ENCODE measurements around the gene SNRPD3.
"Not testable (repeated sequence)": the region's sequence is repeated elsewhere in the genome, so short reads cannot be mapped to it uniquely, and the experiment has no call there.

SNRPD3 gene

DNA sequence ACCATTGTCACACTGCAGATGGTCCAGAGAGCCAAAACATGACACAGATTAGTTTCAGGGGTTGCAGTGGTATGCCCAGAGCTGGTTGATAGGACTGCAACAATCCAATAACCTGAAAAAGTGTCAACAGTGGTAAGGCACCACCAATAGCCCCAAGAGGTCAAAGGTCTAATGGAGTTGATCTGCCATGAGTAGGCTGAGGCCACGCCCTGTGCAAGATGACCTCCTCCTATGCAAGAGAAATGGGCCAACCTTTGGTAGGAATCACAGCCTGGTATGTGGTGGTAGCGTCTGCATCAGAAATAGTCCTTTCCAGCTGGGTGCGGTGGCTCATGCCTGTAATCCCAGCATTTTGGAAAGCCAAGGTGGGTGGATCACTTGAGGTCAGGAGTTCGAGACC is 20.5 kb upstream of the SNRPD3 start:
- DNase-seq = no peak

DNA sequence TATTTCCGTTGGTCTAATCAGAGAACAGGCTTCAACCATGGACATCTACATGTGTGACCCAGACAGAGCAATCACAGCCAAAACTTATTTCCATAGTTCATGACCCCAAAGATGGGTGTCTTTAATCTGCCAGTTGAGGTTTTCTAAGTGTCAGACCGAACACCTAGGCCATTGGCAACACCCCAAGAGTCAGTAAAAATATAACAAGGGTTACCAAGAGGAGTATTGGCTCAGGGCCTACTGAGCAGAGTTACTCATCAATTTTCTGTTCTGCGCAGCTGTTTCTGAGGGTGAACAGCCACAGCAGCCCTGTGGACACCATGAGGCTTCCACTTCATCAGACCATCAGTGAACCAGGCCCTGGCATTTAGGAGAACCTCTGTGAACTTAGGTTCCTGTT is 19.7 kb upstream of the SNRPD3 start:
- DNase-seq = no peak

DNA sequence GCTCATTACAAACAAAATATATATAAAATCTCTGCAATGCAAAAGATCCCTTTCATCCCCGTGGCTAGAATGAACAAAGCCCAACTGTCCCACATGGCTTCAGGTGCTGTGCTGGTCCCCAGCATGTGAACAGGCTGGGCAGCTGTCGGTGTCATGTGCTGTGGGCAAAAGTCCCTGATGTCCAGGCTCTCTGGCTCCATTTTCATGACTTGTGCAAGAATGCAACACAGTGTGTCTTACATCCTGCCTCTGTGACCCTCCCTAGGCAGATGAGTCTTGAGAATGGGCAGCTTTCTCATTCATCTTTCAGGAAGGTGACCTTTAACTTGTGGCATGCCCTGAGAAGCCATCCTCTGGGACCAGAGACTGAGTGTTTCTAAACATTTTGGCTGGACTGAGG is 15.3 kb upstream of the SNRPD3 start:
- no peak for DNase-seq

DNA sequence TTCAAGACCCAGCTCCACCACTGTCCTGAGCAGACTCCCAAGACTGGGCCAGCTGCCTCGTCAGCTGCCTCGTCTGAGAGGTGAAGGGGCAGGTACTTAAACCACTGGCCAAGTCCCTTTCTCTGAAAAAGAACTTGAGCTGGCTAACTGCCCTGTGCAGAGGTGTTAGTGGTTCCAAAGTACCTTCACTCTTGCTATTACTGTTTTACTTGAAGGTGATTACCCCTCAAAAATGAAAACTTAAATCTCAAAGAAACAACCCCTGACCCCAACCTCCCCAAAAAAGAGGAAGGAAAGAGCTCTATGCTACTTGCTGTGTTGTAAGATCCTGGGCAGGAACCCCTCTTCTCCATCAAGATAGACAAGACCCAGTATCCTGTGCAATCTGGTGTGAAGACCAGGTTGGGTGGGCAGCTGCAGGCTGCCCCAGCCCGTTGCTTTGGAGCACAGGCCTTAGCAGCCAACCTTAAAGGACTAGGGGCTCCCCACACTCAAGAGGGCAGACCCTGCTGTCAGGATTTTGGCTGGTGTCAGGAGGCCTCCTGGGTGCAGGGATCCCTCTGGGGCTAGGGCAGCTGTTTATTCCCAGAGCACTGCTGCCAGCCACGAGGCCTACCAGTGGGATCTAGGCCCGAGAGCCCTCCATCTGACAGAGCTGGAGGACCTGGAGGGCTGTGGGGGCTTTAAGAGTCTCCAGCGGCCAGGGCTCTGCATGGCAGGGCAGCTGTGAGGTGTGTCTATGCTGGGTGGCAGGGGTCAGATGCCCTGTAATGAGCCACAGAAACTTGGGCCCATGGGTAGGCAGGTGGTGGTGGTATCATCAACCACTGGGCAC is 13.9 kb upstream of the SNRPD3 start:
- DNase-seq = no peak

DNA sequence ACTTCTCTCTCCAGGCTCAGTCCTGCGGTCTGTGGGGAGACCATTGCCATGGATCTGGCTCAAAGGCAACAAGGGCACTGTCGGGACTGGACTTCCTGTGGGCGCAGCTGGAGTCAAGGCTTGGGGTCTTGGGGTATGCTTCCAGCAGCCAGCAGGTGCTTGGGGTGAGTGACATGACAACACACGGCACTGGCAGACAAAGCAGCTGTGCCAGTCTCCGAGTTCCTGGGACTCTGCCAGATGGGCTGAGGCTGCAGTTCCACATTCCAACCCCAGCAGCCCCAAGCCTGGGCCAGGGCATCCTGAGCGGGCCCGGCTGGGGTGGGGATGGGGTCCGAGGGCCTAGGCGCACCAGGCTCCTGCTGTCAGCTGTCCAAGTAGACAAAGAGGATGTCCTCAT is 13.2 kb upstream of the SNRPD3 start:
- no peak for DNase-seq

DNA sequence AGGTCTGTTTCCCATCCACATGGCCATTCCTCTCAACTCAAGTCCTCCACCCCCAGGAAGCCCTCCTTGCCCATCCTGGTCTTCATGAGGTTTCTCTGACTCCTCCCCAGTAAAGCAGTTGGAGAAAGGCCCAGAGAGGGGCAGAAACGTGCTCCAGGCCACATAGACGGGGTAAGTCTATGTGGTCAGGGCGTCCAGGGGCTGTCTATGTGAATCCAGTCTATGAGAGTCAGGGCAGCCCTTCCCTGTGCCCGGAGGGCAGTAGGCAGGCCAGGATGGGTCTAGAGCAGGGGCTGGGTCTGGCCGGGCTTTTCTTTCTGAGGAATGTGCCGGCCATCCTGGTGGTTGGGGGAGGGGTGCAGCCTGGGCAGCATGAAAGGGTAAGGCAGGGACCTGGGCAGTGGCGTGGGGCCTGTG is 12.6 kb upstream of the SNRPD3 start:
- no peak for DNase-seq

DNA sequence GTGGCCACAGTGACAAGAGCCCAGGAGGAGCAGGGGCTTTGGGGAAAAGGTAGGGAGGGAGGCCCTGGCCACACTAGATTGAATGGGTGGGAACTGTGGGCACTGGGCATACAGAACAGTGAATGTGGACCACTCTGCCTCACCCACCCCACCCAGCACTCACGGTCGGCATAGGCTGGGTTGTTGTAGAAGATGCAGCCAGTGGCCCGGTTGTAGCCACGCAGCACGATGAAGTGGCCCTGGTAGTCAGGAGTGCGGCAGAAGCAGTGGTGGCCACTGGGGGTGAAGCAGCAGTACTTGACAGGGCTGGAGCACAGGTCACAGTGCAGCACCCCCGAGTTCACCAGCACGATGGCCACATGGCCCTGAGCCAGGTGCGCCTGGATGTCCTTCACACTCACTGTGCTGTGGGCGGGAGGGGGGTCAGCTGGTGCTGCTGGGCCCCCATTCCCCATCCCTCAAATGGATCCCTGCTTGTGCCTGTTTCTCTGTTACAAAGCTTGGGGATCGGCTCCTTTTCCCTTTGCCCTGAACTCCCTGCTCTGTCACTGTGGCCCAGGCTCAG is 12.0 kb upstream of the SNRPD3 start:
- no peak for DNase-seq

DNA sequence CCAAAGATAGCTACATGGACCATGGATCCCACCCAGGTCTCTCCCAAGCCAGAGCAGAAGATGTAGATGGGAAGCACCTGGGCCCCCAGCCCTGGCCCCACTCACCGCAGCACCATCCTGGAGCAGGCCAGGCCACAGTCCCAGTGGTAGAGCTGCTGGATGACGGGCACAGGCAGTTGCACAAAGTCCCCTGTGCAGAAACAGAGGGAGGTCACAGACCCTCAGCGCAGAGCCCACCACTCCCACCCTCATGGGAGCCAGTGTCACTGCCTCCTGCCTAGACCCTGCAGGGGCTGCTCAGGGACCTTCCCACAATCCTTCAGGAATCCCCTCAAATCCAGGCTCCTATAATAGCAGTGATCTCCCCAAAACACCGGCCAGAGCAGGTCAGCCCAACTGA is 7.0 kb upstream of the SNRPD3 start:
- DNase-seq = no peak

DNA sequence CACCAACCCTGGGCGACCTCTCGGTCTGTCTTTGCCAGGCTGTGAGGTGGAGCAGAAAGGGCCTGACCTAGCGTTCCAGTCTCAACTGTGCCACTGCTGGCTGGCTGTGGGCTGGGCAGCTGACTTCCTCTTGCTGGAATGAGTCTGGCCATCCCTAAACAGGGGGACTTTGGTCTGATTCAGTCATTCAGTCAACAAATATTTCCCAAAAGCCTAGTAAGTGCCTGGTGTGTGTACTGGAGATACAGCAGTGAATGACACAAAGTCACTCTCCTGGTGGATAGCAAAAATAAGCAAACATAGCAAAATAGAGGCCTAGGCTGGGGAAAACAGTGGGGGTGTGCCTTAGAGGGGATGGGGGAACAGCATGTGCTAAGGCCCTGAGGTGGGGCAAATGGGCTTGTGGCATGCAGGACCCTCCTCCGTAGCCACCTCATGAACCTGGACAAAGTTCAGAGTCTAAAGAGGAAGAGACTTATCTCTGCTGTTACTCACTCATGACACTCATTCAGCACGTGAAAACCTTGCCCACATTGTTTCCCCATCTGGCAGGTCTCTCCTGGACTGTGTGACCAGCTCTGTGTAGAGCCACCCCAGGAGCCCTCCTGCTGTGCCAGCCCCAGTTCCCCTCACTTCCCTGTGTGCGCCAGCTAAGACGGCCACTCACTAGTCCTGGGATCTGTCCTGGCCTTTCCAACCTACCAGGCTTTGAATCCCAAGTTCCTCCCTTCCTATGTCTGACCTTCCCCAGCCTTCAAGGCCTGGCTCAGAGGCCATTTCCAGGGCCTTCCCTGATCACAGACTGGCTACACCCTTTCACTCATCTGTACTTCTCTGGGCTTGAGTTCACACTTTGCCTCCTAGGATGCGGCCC is 5.5 kb upstream of the SNRPD3 start:
- DNase-seq = no peak

DNA sequence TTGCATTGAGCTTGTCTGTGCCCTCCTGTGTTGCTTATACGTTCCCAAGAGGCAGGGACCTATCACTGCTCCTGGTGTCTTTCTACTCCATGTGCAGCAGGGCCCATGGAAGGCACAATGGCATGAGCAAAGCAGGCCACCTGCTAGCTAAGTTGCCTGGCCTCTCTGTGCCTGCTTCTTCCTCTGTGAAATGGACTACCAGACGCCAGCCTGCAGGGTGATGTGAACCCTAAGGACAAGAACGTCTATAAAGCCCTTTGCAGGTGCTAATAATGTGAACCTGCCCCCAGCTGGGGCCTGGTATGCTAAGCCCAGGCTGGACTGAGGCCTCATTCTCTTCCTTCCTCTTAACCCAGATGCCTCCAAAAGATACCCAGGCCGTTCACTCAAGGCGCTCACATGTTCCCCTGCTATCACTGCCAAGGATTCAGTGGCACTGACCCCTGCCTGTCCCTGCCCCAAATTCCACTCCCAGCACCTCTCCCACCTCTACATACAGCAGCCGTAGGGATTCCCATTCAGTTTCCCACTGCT is 4.8 kb upstream of the SNRPD3 start:
- no peak for DNase-seq

DNA sequence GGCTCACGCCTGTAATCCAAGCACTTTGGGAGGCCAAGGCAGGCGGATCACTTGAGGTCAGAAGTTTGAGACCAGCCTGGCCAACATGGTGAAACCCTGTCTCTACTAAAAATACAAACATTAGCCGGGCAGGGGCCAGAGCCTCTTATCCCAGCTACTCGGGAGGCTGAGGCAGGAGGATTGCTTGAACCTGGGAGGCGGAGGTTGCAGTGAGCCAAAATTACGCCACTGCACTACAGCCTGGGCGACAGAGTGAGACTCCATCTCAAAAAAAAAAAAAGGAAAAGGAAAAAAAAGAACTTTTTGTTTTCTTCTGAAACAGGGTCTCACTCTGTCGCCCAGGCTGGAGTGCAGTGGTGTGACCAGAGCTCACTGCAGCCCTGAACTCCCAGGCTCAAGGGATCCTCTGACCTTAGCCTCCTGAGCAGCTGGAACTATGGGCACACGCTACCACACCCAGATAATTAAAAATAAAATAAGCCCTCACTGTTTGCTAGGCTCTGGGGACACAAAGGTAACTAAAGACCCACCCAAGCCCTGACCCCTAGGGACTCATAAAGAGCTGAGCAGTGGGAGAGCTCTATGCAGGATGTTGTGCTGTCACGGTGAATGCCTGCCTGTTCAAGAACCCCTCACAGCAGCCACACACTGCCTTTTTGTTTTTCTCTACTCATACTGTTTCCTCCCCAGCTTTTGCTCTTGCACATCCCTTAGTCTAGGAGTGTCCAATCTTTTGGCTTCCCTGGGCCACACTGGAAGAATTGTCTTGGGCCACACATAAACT is 3.1 kb upstream of the SNRPD3 start:
- not testable (repeated sequence) for DNase-seq

DNA sequence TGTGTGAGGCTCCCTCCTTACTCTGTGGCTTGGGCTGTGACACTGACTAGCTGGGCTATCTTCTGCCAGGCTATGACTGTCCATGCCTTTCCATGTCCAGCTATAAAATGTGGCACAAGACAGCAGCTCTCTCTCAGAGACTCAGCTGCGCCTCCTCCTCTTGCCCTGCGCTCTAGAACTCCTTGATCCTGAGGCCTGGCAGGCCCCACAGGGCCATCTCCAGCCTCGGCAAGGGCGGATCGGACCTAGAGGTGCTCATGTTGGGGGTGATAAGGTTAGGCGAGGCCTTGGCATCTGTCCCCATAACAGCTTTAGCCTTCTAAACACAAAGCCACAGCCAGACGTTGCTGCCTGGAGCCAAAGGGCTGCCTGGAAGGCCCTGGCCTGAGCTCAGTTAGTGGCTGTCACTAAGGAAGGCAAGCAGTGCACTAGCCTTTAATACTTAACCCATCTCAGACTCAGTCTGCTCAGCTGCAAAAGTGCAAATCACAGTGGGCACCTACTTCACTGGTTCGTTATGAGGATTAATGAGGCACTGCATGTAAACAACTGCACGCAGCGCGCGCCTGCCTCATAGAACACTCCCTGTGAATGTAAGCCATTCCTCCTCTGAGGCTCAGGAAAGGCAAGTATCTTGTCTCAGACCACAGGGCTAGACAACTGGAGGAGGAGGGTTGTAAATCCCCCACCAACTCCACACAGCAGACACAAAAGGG is 2.0 kb upstream of the SNRPD3 start:
- no peak for DNase-seq

DNA sequence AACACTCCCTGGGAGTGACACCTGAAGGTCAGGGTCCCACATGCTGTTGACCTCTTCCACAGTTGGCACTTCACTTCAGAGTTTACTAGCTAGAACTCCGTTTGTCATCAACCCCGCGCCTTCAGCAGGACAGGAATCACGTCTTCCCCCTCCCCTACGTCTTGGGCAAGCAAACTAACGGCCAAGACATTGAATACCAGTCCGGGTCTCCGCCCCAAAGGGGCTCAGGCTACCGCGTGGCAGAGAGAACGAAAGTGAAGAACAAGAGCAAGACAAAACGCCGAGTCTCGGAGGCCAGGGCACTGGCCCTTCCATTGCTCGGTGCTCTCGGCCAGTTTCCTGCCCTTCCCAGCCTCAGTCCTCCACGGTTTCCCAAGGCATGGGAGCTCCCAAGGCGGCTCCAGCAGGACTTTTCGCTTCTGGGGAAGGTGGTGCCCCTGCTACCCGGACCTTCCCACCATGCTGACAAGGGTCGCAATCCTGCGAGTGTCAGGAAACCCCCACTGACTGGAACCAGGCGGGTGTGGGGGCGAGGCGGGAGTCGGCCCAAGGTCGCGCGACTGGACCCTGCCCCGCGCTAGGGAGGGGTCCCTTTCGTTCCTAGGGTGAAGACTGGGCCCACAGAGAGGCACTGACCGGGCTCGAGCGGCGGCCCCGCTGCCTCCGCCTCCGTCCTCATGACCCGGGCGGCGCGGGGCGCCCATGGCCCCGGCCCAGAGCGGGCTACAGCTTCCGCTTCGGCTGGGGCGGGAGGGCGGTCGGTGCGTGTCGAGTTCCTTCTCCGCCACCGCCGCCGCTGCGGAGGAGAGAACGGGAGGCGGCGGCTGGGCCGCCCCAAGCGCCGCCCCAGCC is 1.3 kb upstream of the SNRPD3 start, which contains the start of gene GUCD1:
Gene GUCD1, minus strand, starts transcription at position 826 of the 852 bp plus-strand sequence. Its CDS starts 147 bp downstream, at position 679.
- peak; percentile 33 for DNase-seq

DNA sequence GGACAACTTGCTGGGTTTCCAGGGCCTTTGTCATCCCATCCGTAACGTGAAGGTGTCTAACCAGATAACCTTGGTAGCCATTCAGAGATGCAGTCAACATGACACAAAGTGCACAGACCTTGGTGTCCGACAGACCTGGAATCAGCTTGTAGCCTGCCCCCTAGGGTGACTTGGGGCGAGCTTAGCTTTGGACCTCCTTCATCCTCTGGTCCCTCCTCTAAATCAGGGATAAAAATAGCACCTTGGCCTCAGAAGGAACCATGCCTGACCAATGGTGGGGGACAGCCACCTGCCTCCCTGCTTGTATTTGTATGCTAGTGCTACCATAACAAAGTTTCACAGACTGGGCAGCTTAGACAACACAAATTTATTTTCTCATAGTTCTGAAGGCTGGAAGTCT is 3.7 kb downstream of the SNRPD3 start:
- DNase-seq = no peak

DNA sequence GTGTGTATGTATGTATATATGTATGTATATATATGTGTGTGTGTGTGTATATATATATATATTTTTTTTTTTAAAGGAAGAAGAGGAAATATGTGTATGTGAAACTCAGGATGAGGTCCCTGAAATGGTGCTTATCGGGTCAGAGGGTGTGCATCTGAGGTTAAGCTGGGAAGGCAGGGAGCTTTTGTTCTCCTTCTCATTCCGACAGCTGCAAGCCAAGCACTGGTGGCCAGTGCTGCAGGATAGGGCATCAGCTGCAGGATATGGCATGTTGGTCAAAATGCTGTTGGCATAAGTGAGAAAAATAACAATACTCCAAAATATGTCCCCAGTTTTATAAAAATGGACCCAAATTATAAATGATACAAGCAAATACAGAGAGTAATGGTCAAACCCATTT is 7.4 kb downstream of the SNRPD3 start:
- no peak for DNase-seq

DNA sequence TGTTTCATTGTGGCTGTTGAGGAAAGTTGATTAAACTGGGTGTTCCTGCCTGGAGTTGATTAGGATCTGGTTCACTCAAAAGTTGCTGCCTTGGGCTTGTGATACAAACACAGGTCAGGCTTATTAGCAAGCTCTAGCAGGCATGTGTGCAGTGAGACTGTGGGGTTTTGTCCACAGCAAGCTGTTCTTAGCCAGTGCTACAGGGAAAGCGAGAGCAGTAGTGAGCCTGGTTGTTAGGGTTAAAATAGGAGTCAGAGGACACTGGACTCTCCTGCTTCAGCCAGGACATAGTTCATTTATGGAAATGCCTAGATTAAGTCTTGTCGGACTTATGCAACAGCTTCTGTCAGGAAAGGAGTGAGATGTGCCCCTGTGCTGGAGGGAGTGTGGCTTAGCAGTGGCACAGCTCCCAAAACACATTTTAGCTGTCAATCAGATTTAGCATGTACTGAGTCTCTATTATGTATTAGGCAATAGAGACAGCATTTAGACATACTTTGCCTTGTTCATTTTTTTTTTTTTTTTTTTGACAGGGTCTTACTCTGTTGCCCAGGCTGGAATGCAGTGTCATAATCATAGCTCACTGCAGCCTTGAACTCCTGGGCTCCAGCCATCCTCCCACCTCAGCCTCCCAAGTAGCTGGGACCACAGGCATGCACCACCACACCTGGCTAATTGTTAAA is 8.7 kb downstream of the SNRPD3 start:
- DNase-seq = no peak

DNA sequence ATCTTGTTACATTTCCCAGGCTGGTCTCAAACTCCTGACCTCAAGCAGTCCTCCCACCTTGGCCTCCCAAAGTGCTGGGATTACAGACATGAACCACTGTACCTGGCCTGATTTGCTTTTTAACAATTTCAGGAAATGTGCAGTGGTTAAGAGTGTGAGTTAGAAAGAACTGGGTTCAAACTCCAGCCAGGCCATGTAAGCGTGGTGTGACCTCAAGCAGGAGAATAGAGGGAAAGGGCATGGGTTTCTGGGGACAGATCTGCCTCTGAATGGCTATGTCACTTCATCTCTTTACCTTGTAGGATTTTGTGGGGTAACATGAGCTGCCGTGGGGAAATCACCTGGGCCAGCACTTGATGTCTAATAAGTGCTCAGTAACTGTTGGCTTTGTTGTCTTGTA is 9.3 kb downstream of the SNRPD3 start:
- DNase-seq = no peak

DNA sequence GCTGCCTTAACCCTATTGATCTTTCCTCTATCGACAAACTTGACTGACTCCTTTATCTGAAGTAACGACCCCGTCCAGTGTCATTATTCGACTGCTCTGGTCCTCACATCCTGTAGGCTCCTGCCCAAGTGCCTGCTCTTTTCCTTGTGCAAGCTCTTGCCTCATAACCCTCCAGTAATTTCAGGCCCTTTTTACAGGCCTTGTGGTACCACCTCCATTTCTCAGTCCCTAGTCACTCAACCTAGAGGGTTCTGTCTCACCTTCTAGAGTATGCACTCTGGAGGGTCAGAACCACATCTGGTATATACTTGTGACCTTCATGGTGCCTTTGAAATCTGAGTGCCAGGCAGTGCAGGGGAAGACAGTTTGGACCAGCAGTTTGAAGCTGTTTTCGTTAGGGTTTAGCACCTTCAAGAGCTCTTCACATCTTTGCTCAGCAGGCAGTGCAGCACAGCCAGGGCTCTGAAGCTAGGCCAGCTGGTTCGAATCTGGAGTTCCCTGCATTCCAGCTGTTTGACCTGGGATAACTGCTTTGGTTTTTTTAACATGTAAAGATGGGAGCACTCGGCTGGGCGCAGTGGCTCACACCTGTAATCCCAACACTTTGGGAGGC is 11.2 kb downstream of the SNRPD3 start:
- no peak for DNase-seq

DNA sequence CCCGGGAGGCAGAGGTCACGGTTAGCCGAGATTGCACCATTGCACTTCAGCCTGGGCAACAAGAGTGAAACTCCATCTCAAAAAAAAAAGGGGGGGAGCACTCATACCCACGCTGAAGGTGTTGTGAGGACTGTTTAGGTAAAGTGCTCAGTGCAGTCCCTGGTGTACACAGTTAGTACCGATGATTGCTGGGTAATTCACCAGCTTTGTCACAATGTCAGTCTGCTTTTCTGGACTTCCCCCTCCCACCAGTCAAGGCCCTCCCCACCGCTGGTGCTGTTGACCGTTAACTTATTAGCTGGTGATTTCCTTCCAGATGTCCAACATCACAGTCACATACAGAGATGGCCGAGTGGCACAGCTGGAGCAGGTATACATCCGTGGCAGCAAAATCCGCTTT is 11.9 kb downstream of the SNRPD3 start:
- DNase-seq = no peak

DNA sequence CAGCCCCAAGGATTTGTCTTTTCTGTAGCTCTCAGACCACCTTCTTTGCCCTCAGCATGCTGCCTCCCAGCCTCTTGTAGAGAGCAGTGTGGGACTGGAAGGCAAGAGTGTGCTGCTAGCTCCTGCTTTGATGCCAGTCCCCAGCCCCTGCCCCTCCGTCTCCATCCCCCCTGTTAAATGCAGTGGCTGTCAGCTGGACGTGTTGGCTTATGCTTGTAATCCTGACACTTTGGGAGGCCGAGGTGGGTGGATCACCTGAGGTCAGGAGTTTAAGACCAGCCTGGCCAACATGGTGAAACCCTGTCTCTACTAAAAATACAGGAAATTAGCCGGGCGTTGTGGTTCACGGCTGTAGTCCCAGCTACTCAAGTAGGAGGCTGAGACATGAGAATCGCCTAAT is 15.5 kb downstream of the SNRPD3 start:
- DNase-seq = no peak

Data from fibroblast of upper back skin (primary cell).